Measurements from ENCODE around the gene PNRC2.

DNA sequence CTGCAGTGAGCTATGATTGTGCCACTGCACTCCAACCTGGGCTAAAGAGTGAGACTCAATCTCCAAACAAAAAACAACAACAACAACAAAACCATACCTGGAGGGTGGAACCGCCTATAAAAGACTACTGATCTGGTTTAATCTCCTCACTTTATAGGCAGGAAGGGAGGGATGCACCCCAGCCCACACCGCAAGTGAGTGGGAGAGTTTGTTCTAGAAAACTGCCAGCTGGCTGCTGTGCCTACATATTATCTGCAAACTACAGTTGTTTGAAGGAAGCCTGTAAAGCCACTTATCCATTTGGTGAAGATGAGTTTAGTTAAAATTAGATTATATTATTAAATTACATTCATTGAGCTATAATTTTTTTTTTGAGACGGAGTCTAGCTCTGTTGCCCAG, 29.6 kb downstream of the PNRC2 start:
- TF ChIP-seq, protein P1, sequence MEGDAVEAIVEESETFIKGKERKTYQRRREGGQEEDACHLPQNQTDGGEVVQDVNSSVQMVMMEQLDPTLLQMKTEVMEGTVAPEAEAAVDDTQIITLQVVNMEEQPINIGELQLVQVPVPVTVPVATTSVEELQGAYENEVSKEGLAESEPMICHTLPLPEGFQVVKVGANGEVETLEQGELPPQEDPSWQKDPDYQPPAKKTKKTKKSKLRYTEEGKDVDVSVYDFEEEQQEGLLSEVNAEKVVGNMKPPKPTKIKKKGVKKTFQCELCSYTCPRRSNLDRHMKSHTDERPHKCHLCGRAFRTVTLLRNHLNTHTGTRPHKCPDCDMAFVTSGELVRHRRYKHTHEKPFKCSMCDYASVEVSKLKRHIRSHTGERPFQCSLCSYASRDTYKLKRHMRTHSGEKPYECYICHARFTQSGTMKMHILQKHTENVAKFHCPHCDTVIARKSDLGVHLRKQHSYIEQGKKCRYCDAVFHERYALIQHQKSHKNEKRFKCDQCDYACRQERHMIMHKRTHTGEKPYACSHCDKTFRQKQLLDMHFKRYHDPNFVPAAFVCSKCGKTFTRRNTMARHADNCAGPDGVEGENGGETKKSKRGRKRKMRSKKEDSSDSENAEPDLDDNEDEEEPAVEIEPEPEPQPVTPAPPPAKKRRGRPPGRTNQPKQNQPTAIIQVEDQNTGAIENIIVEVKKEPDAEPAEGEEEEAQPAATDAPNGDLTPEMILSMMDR (IDR thresholded peaks at IDR 0.05), result no peak
- no peak for TF ChIP-seq POLR2A (IDR thresholded peaks at IDR 0.05)
- no peak for TF ChIP-seq POLR2AphosphoS5 (IDR thresholded peaks at IDR 0.05)

Data from breast epithelium (tissue), 3 donors.